Colonic mucosa (tissue), 4 donors: ENCODE data around the gene ORAI1. TPM values are rescaled to one million over a fixed set of nuclear protein-coding genes. Genes with fewer than 3 reads are reported as not detected.
"Not testable (repeated sequence)": the region's sequence is repeated elsewhere in the genome, so short reads cannot be mapped to it uniquely, and the experiment has no call there.

Experiments used
- DNase-seq: peaks from one replicate; pipeline ENCODE4 v3.0.0-alpha.2; 2020
- H3K27ac ChIP-seq: fragments of 200-600 bp; one replicate; pipeline ENCODE4 v1.8.0; 2021
- H3K27me3 ChIP-seq: fragments of 200-600 bp; one replicate; pipeline ENCODE4 v1.8.0; 2021
- H3K36me3 ChIP-seq: fragments of 200-600 bp; one replicate; pipeline ENCODE4 v1.8.0; 2021
- H3K4me1 ChIP-seq: fragments of 200-600 bp; one replicate; pipeline ENCODE4 v1.8.0; 2021; ENCODE audit warnings: mild to moderate bottlenecking
- H3K4me3 ChIP-seq: fragments of 200-600 bp; one replicate; pipeline ENCODE4 v1.8.0; 2021
- H3K9ac ChIP-seq, 2 donors: one replicate each; pipeline ENCODE4 v1.7.0; 2013; ENCODE audit warnings: control low read depth in 2 of 2, low read depth in 2 of 2, low read length in 2 of 2
- H3K9me3 ChIP-seq: fragments of 200-600 bp; one replicate; pipeline ENCODE4 v1.8.0; 2021
- intact Hi-C: fragments of 100-400 bp; cut with DNase I; formaldehyde crosslinking; loops from one replicate; pipeline ENCODE4 v1.14.1; 2022
- total RNA-seq, 2 donors: library from RNA; stranded (reverse); fragmentation: NEBNext Ultra II Directional in 1 of 2; extraction: Animal tissue kit (Norgen Biotek cat#: 25700) in 1 of 2; gene quantifications; one replicate each; pipeline ENCODE4 v1.2.1, GENCODE V29; 2021
- TF ChIP-seq, protein P1 (sequence below): fragments of 200-600 bp; IDR thresholded peaks from one replicate; pipeline ENCODE4 v1.8.0; 2022; ENCODE audit warnings: antibody characterized with exemption, mild to moderate bottlenecking
- donor health status: healthy.
- donor health status: DM: no; HTN: no; CAD: no.
- donor health status: DM: no; HTN: no; CAD: no.

ORAI1 gene
- total RNA-seq, 2 donors from 2014 or later, result 14.6 to 23.5 TPM

GRCh38 chr12:121678305-121678704 is 52.0 kb downstream of the ORAI1 start:
- no peaks in the 10 kb centered on the region for H3K9me3 ChIP-seq
- TF ChIP-seq, protein P1, sequence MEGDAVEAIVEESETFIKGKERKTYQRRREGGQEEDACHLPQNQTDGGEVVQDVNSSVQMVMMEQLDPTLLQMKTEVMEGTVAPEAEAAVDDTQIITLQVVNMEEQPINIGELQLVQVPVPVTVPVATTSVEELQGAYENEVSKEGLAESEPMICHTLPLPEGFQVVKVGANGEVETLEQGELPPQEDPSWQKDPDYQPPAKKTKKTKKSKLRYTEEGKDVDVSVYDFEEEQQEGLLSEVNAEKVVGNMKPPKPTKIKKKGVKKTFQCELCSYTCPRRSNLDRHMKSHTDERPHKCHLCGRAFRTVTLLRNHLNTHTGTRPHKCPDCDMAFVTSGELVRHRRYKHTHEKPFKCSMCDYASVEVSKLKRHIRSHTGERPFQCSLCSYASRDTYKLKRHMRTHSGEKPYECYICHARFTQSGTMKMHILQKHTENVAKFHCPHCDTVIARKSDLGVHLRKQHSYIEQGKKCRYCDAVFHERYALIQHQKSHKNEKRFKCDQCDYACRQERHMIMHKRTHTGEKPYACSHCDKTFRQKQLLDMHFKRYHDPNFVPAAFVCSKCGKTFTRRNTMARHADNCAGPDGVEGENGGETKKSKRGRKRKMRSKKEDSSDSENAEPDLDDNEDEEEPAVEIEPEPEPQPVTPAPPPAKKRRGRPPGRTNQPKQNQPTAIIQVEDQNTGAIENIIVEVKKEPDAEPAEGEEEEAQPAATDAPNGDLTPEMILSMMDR, result no peak
- no peak overlapping the region for H3K4me3 ChIP-seq
- no peaks in the 10 kb centered on the region for H3K27me3 ChIP-seq
- H3K4me1 ChIP-seq, result no peaks in the 10 kb centered on the region
- DNase-seq, result no peak
- intact Hi-C loops, result no loop called here
- H3K9ac ChIP-seq, result no peak overlapping the region
- H3K27ac ChIP-seq, result no peak overlapping the region
- no peaks in the 10 kb centered on the region for H3K36me3 ChIP-seq

DNA sequence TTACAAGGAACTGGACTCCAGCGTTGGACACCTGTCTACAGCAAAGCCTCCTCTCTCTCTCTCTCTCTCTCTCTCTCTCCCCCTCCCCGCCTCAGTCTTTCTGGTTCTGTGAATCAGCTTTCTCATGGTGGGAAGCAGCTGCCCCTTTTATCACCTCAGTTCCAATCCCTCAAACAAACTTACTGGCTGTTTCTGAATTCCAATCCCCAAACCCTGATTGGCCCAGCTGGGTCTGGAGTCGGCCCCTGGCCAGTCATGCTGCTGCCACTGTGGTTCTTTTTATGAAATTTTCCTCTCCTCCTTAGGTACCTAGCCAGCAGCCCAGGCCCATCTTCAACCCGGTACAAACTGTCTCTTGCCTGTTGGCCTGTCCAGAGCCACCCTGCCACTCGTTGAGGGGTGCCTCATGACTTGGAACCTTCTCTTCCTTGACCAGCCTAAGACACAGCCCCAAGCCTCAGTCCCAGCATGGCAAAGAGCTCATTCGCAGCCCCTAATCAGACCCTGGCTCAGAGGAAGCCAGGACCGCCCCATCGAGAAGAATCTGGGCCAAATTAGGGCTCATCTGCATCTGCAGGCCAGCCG is 52.5 kb downstream of the ORAI1 start:
- Histone ChIP-seq H3K9me3 (no peaks in the 10 kb centered on the region), H3K4me1 (no peaks in the 10 kb centered on the region), H3K27ac (no peak overlapping the region), H3K36me3 (no peaks in the 10 kb centered on the region), H3K4me3 (no peak overlapping the region), H3K27me3 (no peaks in the 10 kb centered on the region), H3K9ac (no peak overlapping the region)
- TF ChIP-seq, protein P1, result no peak
- no peak for DNase-seq
- intact Hi-C loops, result no loop called here

DNA sequence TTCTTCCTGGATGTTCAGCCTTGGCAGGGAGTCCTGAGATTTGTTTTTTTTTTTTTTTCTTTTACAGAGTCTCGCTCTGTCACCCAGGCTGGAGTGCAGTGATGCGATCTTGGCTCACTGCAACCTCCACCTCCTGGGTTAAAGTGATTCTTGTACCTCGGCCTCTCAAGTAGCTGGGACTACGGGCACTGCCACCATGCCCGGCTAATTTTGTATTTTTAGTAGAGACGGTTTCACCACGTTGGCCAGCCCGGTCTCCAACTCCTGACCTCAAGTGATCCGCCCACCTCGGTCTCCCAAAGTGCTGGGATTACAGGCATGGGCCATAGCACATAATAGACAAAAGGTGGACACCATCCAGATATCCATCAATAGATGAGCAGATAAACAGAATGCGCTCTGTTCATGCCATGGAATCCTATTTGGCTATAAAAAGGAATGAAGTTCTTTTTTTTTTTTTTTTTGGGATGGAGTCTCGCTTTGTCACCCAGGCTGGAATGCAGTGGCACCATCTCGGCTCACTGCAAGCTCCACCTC is 53.4 kb downstream of the ORAI1 start:
- intact Hi-C loops, result loop anchor here (5.0 kb wide), 1 partner anchor 187 kb away; no protein-coding TSS in a partner anchor
- not testable (repeated sequence) for H3K27me3 ChIP-seq, H3K4me3 ChIP-seq, H3K9ac ChIP-seq, DNase-seq, H3K27ac ChIP-seq, H3K9me3 ChIP-seq, H3K4me1 ChIP-seq, H3K36me3 ChIP-seq

DNA sequence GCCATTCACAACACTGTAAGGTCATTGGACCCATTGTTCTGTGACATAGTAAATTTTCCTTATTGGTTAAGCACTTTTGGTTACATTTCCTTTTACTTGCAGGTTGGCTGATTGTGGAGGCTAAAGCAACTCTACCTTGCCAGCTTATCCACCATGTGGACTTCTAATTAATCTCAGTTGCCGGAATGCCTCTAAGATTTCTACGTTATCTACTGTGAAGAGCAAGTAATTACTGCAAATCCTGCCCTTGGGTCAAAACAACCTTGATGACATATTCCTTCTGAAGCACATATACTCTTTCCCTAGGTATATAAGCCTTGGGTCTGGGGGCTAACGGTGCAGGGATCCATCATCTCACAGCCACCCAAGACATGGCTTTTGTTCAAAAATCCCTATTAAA is 62.6 kb downstream of the ORAI1 start:
- Histone ChIP-seq H3K27ac (no peak overlapping the region), H3K27me3 (no peaks in the 10 kb centered on the region), H3K36me3 (no peaks in the 10 kb centered on the region), H3K4me1 (no peaks in the 10 kb centered on the region), H3K9me3 (no peaks in the 10 kb centered on the region), H3K4me3 (no peak overlapping the region), H3K9ac (no peak overlapping the region)
- DNase-seq, result no peak
- TF ChIP-seq, protein P1, result no peak
- intact Hi-C loops, result no loop called here

- Histone ChIP-seq H3K27me3 (no peaks in the 10 kb centered on the region), H3K4me1 (no peaks in the 10 kb centered on the region), H3K4me3 (no peak overlapping the region), H3K9me3 (no peaks in the 10 kb centered on the region), H3K27ac (no peak overlapping the region), H3K36me3 (no peaks in the 10 kb centered on the region), H3K9ac (no peak overlapping the region)
- TF ChIP-seq, protein P1, result no peak
- intact Hi-C loops, result no loop called here
- no peak for DNase-seq
Observed at GRCh38 chr12:121689430-121689829, 63.1 kb downstream of the ORAI1 start.

Other genes with a start within 250 kb of the ORAI1 start
- 10 to 100 TPM; 39.7 to 53.3 TPM for gene RNF34, start 226.4 kb upstream of the ORAI1 start, total RNA-seq
- gene KDM2B, start 45.5 kb upstream of the ORAI1 start, total RNA-seq, result 10 to 100 TPM; 14.7 to 24.5 TPM
- gene MORN3, start 43.1 kb downstream of the ORAI1 start, total RNA-seq, result not detected
- gene TMEM120B, start 86.2 kb downstream of the ORAI1 start, total RNA-seq, result 1 to 10 TPM; 3.9 to 6.5 TPM
- 10 to 100 TPM; 58.0 to 74.5 TPM for gene RHOF, start 167.2 kb downstream of the ORAI1 start, total RNA-seq
- gene SETD1B, start 177.5 kb downstream of the ORAI1 start, total RNA-seq, result 10 to 100 TPM; 20.4 to 25.4 TPM
- gene HPD, start 232.3 kb downstream of the ORAI1 start, total RNA-seq, result under 1 TPM; 0.27 to 0.91 TPM